WTC11 (cell line): ENCODE data around the gene HIVEP2. TPM values are rescaled to one million over a fixed set of nuclear protein-coding genes. Genes with fewer than 3 reads are reported as not detected.

Source experiments
- ATAC-seq: fragments of 200-7000 bp; cut with Tn5 transposase; 2 replicates; pipeline ENCODE4 v1.10.0; 2021; ENCODE audit warnings: mild to moderate bottlenecking, moderate library complexity
- CTCF ChIA-PET: fragments of 300-600 bp; sonication (Branson Sonifier 250); formaldehyde crosslinking; loops from one replicate; lab custom pipeline; 2021; ENCODE audit warnings: antibody characterized with exemption; lab: Charles Lee
- POLR2A ChIA-PET: fragments of 350-600 bp; sonication (Branson Sonifier 250); formaldehyde crosslinking; loops from one replicate; lab custom pipeline; 2021; ENCODE audit warnings: antibody characterized with exemption; lab: Charles Lee
- DNase-seq: peaks from one replicate; pipeline ENCODE4 v3.0.0; 2021; ENCODE audit warnings: low spot score
- H3K27ac Mint-ChIP-seq: 2 replicates; pipeline ENCODE4 v1.8.0; 2021; ENCODE audit warnings: mixed read lengths
- H3K27me3 Mint-ChIP-seq: 2 replicates; pipeline ENCODE4 v1.8.0; 2021; ENCODE audit warnings: low read depth, mild to moderate bottlenecking, moderate library complexity, mixed read lengths
- H3K36me3 Mint-ChIP-seq: 2 replicates; pipeline ENCODE4 v1.8.0; 2021; ENCODE audit warnings: mixed read lengths
- H3K4me1 Mint-ChIP-seq: 2 replicates; pipeline ENCODE4 v1.8.0; 2022; ENCODE audit warnings: mixed read lengths
- H3K4me3 Mint-ChIP-seq: 2 replicates; pipeline ENCODE4 v1.8.0; 2021; ENCODE audit warnings: mild to moderate bottlenecking, moderate library complexity, mixed read lengths
- H3K9me3 Mint-ChIP-seq: 2 replicates; pipeline ENCODE4 v1.8.0; 2021; ENCODE audit warnings: mixed read lengths
- CBFB ChIP-seq: sonication (generic); formaldehyde crosslinking; IDR thresholded peaks from 2 replicates; pipeline ENCODE4 v1.8.1; 2022; ENCODE audit warnings: mild to moderate bottlenecking, low read depth, missing genetic modification reagents
- ESRRA ChIP-seq: sonication (generic); formaldehyde crosslinking; IDR thresholded peaks from 2 replicates; pipeline ENCODE4 v1.8.1; 2022; ENCODE audit warnings: mild to moderate bottlenecking, missing genetic modification reagents, borderline replicate concordance
- ETV6 ChIP-seq: sonication (generic); formaldehyde crosslinking; IDR thresholded peaks from 2 replicates; pipeline ENCODE4 v1.8.1; 2022; ENCODE audit warnings: mild to moderate bottlenecking, missing genetic modification reagents
- FOXK1 ChIP-seq: sonication (generic); formaldehyde crosslinking; IDR thresholded peaks from 2 replicates; pipeline ENCODE4 v1.8.0; 2022; ENCODE audit warnings: mild to moderate bottlenecking, moderate library complexity, missing genetic modification reagents
- GRHL2 ChIP-seq: fragments of 250-450 bp; sonication (Bioruptor Pico); IDR thresholded peaks from 2 replicates; pipeline ENCODE4 v1.8.0; 2022; ENCODE audit warnings: mild to moderate bottlenecking, moderate library complexity; ENCODE audit not compliant: insufficient replicate concordance, severe bottlenecking
- JAZF1 ChIP-seq: fragments of 250-450 bp; sonication (Bioruptor Pico); IDR thresholded peaks from 2 replicates; pipeline ENCODE4 v1.9.0; 2021; ENCODE audit warnings: moderate library complexity, mild to moderate bottlenecking, inconsistent platforms
- JUN ChIP-seq: sonication (generic); formaldehyde crosslinking; IDR thresholded peaks from 2 replicates; pipeline ENCODE4 v1.8.0; 2023; ENCODE audit warnings: mild to moderate bottlenecking, missing genetic modification reagents
- KAT7 ChIP-seq: sonication (generic); formaldehyde crosslinking; IDR thresholded peaks from 2 replicates; pipeline ENCODE4 v1.8.1; 2023; ENCODE audit warnings: missing genetic modification reagents, mild to moderate bottlenecking, borderline replicate concordance
- MYBL2 ChIP-seq: sonication (generic); formaldehyde crosslinking; IDR thresholded peaks from 2 replicates; pipeline ENCODE4 v1.8.1; 2023; ENCODE audit warnings: mild to moderate bottlenecking, moderate library complexity, missing genetic modification reagents
- NR2C2 ChIP-seq: sonication (generic); formaldehyde crosslinking; IDR thresholded peaks from 2 replicates; pipeline ENCODE4 v1.8.0; 2022; ENCODE audit warnings: mild to moderate bottlenecking, missing genetic modification reagents
- NR3C1 ChIP-seq: sonication (generic); formaldehyde crosslinking; conservative IDR thresholded peaks from 2 replicates; pipeline ENCODE4 v1.8.1; 2023; ENCODE audit warnings: low read depth, mild to moderate bottlenecking, missing genetic modification reagents
- OVOL2 ChIP-seq: fragments of 250-450 bp; sonication (Bioruptor Pico); IDR thresholded peaks from 2 replicates; pipeline ENCODE4 v1.9.0; 2021; ENCODE audit warnings: mild to moderate bottlenecking, borderline replicate concordance
- RELA ChIP-seq: sonication (generic); formaldehyde crosslinking; IDR thresholded peaks from 2 replicates; pipeline ENCODE4 v1.8.1; 2022; ENCODE audit warnings: missing genetic modification reagents, mild to moderate bottlenecking, borderline replicate concordance
- RORB ChIP-seq: fragments of 250-450 bp; sonication (Bioruptor Pico); IDR thresholded peaks from 2 replicates; pipeline ENCODE4 v1.9.0; 2021; ENCODE audit warnings: mild to moderate bottlenecking
- SMAD4 ChIP-seq: sonication (generic); formaldehyde crosslinking; IDR thresholded peaks from 2 replicates; pipeline ENCODE4 v1.8.0; 2022; ENCODE audit warnings: mild to moderate bottlenecking, missing genetic modification reagents
- TEAD1 ChIP-seq: sonication (generic); formaldehyde crosslinking; IDR thresholded peaks from 2 replicates; pipeline ENCODE4 v1.8.0; 2022; ENCODE audit warnings: mild to moderate bottlenecking, missing genetic modification reagents
- TEAD4 ChIP-seq: sonication (generic); formaldehyde crosslinking; IDR thresholded peaks from 2 replicates; pipeline ENCODE4 v1.8.0; 2022; ENCODE audit warnings: mild to moderate bottlenecking, missing genetic modification reagents
- TP53 ChIP-seq: sonication (generic); formaldehyde crosslinking; IDR thresholded peaks from 2 replicates; pipeline ENCODE4 v1.8.1; 2023; ENCODE audit warnings: mild to moderate bottlenecking, missing genetic modification reagents
- ZNF121 ChIP-seq: sonication (generic); formaldehyde crosslinking; IDR thresholded peaks from 2 replicates; pipeline ENCODE4 v1.8.0; 2023; ENCODE audit warnings: missing genetic modification reagents
- ZNF138 ChIP-seq: sonication (generic); formaldehyde crosslinking; conservative IDR thresholded peaks from 2 replicates; pipeline ENCODE4 v1.8.1; 2022; ENCODE audit warnings: mild to moderate bottlenecking, moderate library complexity, missing genetic modification reagents
- ZNF232 ChIP-seq: sonication (generic); formaldehyde crosslinking; IDR thresholded peaks from 2 replicates; pipeline ENCODE4 v1.8.0; 2022; ENCODE audit warnings: mild to moderate bottlenecking, missing genetic modification reagents
- ZNF396 ChIP-seq: fragments of 250-450 bp; sonication (Bioruptor Pico); IDR thresholded peaks from 2 replicates; pipeline ENCODE4 v1.8.0; 2021; ENCODE audit warnings: mild to moderate bottlenecking, moderate library complexity, borderline replicate concordance
- total RNA-seq: library from RNA; stranded (reverse); gene quantifications from 3 replicates; pipeline ENCODE4 v1.2.3, GENCODE V29; 2021
- TF ChIP-seq, protein P1 (sequence below): fragments of 250-450 bp; sonication (Bioruptor Pico); conservative IDR thresholded peaks from 2 replicates; pipeline ENCODE4 v1.9.0; 2021; ENCODE audit warnings: mild to moderate bottlenecking
- TF ChIP-seq, protein P2 (sequence below): sonication (generic); formaldehyde crosslinking; IDR thresholded peaks from 2 replicates; pipeline ENCODE4 v1.8.1; 2023; ENCODE audit warnings: mild to moderate bottlenecking, missing genetic modification reagents
- TF ChIP-seq, protein P3 (sequence below): sonication (generic); formaldehyde crosslinking; conservative IDR thresholded peaks from 2 replicates; pipeline ENCODE4 v1.8.1; 2022; ENCODE audit warnings: mild to moderate bottlenecking, missing genetic modification reagents
- TF ChIP-seq, protein P4 (sequence below): sonication (generic); formaldehyde crosslinking; IDR thresholded peaks from 2 replicates; pipeline ENCODE4 v1.8.1; 2022; ENCODE audit warnings: mild to moderate bottlenecking, missing genetic modification reagents, moderate library complexity, borderline replicate concordance
- TF ChIP-seq, protein P5 (sequence below): fragments of 250-450 bp; sonication (Bioruptor Pico); IDR thresholded peaks from 2 replicates; pipeline ENCODE4 v1.9.0; 2021; ENCODE audit warnings: moderate library complexity, mild to moderate bottlenecking, inconsistent platforms, borderline replicate concordance

The HIVEP2 gene
- total RNA-seq, 1 experiment from 2014 or later, result 11.5 TPM

DNA sequence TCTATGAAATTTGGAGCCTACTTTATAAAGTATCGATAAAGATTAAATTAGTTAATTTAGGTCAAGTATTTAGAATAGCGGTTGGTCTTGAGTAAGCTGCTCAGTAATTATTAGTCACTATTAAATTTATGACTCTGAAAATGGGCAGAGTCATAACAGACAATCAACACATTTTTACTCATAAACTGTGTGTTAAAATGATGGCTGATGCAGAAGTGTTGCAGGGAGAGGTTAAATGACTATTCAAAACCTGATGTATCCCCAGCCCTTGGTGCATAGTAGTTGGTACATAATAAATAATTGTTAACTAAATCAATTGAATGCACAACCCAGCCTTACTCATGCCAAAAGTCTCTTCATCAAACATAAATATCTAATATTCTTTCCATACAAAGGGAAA lies 30.6 kb downstream of the HIVEP2 start:
- Mint-ChIP-seq H3K36me3 (peaks cover 20% of the 10 kb centered on the region), H3K4me1 (peaks cover 49% of the 10 kb centered on the region), H3K27me3 (peaks cover 3% of the 10 kb centered on the region; the same call in 1 of the 2 replicates), H3K27ac (no peak overlapping the region), H3K4me3 (no peak overlapping the region), H3K9me3 (peaks cover 17% of the 10 kb centered on the region)
- CTCF ChIA-PET, result no interaction called here
- no peak for TF ChIP-seq SMAD4 (CRISPR knock-in tag)
- TF ChIP-seq TEAD4 (CRISPR knock-in tag), result no peak
- TF ChIP-seq, protein P1, sequence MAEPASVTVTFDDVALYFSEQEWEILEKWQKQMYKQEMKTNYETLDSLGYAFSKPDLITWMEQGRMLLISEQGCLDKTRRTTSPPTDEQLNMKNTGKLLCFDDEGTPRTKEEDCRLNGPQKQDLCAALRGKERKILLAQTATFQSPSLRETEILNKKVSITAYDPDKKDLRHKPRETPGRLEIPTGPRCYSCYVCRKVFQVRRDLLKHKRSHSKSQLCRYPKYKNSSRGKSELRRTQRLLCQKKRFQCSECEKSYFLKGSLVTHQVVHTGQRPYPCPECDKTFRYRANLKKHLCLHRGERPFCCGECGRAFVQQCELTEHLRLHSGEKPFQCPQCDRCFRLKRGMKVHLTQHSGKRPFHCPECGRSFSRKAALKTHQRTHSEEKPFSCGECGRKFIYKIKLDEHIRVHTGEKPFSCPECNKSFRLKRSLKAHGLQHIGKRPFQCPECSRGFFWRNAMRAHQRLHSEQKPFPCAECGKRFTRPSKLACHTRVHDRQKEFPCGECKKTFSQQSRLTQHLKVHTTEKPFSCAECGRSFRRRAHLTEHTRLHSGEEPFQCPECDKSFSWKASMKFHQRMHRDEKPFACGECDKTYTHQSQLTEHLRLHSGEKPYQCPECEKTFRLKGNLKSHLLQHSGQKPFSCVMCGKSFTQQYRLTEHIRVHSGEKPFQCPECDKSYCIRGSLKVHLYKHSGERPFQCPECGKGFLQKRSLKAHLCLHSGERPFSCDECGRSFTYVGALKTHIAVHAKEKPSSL, result no peak
- TF ChIP-seq ETV6, result no peak
- TF ChIP-seq RORB (CRISPR knock-in tag), result no peak
- no peak for TF ChIP-seq ZNF232 (CRISPR knock-in tag)
- TF ChIP-seq CBFB (CRISPR knock-in tag), result no peak
- no peak for TF ChIP-seq ZNF396 (CRISPR knock-in tag)
- TF ChIP-seq, protein P2, sequence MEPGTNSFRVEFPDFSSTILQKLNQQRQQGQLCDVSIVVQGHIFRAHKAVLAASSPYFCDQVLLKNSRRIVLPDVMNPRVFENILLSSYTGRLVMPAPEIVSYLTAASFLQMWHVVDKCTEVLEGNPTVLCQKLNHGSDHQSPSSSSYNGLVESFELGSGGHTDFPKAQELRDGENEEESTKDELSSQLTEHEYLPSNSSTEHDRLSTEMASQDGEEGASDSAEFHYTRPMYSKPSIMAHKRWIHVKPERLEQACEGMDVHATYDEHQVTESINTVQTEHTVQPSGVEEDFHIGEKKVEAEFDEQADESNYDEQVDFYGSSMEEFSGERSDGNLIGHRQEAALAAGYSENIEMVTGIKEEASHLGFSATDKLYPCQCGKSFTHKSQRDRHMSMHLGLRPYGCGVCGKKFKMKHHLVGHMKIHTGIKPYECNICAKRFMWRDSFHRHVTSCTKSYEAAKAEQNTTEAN (CRISPR knock-in tag), result no peak
- TF ChIP-seq KAT7, result no peak
- TF ChIP-seq GRHL2, result no peak
- no peak for TF ChIP-seq ZNF121
- TF ChIP-seq MYBL2 (CRISPR knock-in tag), result no peak
- no peak for TF ChIP-seq TP53 (CRISPR knock-in tag)
- TF ChIP-seq, protein P3, sequence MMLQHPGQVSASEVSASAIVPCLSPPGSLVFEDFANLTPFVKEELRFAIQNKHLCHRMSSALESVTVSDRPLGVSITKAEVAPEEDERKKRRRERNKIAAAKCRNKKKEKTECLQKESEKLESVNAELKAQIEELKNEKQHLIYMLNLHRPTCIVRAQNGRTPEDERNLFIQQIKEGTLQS, result no peak
- no peak for TF ChIP-seq NR3C1 (CRISPR knock-in tag)
- TF ChIP-seq JAZF1 (CRISPR knock-in tag), result no peak
- ATAC-seq (no peak), DNase-seq (no peak)
- POLR2A ChIA-PET, result no interaction called here

DNA sequence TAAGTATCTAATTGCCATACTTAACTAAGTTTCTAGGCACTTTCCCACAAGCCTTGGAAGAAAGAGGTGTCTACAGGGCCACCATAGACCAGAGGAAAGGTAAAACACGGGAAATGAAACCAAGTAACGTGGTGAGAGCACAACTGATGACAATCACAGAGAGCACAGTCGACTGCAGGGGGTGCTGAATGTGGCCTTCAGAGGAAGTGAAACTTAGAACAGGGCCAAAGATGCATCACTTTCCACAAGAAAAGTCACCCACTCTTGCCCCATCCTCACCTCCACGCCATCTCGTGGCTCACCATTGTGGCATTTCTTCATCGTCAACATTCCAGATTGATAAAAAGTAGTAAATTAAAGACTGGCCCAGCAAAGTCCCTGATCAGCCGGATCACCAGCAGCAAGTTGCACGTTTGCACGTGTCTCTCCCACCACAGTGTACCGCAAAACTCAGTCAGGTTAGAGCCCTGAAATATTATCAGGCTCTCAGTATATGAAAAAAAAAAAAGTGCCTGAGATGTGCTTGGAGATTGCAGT lies 31.4 kb downstream of the HIVEP2 start:
- Mint-ChIP-seq H3K36me3 (peaks cover 20% of the 10 kb centered on the region), H3K9me3 (peaks cover 17% of the 10 kb centered on the region), H3K27ac (no peak overlapping the region), H3K27me3 (peaks cover 3% of the 10 kb centered on the region; the same call in 1 of the 2 replicates), H3K4me1 (peaks cover 49% of the 10 kb centered on the region), H3K4me3 (no peak overlapping the region)
- no peak for TF ChIP-seq NR3C1 (CRISPR knock-in tag)
- TF ChIP-seq ZNF138, result no peak
- TF ChIP-seq, protein P4, sequence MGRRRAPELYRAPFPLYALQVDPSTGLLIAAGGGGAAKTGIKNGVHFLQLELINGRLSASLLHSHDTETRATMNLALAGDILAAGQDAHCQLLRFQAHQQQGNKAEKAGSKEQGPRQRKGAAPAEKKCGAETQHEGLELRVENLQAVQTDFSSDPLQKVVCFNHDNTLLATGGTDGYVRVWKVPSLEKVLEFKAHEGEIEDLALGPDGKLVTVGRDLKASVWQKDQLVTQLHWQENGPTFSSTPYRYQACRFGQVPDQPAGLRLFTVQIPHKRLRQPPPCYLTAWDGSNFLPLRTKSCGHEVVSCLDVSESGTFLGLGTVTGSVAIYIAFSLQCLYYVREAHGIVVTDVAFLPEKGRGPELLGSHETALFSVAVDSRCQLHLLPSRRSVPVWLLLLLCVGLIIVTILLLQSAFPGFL (CRISPR knock-in tag), result no peak
- TF ChIP-seq NR2C2 (CRISPR knock-in tag), result no peak
- no peak for TF ChIP-seq OVOL2 (CRISPR knock-in tag)
- TF ChIP-seq RELA, result no peak
- no peak for TF ChIP-seq TEAD1 (CRISPR knock-in tag)
- TF ChIP-seq JUN (CRISPR knock-in tag), result no peak
- no peak for TF ChIP-seq ZNF121
- TF ChIP-seq TEAD4 (CRISPR knock-in tag), result no peak
- TF ChIP-seq, protein P5, sequence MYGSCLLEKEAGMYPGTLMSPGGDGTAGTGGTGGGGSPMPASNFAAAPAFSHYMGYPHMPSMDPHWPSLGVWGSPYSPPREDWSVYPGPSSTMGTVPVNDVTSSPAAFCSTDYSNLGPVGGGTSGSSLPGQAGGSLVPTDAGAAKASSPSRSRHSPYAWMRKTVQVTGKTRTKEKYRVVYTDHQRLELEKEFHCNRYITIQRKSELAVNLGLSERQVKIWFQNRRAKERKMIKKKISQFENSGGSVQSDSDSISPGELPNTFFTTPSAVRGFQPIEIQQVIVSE (CRISPR knock-in tag), result no peak
- TF ChIP-seq ESRRA (CRISPR knock-in tag), result no peak
- no peak for TF ChIP-seq FOXK1 (CRISPR knock-in tag)
- POLR2A ChIA-PET, result no interaction called here
- DNase-seq (no peak), ATAC-seq (no peak)
- CTCF ChIA-PET, result no interaction called here
